COLO829 (cell line): ENCODE measurements around the gene EVPL.
"Not testable (repeated sequence)": the region's sequence is repeated elsewhere in the genome, so short reads cannot be mapped to it uniquely, and the experiment has no call there.

Source experiments
- DNase-seq: peaks from one replicate; pipeline ENCODE4 v3.0.0; 2012; ENCODE audit warnings: low spot score

The EVPL gene

DNA sequence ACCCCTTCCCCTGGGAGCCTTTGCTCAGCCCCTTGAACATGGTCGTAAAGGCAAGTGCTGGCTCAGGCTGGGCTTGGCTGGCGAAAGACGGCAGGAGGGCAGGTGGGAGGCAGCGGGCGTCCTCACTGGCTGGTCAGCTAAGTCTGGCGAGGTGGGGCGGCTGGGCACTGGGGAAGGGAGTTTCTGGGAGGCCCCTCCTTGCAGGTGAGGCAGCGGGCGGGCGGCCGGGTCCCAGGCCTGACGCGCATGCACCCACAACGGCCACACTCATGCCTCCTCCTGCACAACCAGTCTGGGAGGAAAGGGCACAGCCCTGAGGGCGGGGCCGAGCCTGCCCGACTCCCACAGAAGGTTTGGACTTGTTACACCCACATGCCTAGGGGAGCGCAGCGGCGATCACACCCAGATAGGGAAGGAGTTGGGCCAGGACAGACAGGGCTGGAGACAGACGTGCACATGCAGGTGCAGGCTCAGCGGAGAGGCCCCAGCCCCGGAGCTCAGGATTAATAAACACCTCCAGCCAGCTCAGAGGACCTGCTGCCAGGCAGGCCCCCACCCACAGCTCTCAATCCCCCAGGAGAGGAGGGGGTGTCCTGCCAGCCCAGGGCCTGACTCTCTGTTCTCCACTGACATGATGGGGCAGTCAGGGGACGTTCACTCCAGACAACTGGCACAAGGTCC, at the start of gene EVPL:
EVPL (minus strand) TSS at position 148 of the 681 bp plus-strand sequence; CDS start at position 40, 108 bp downstream.
- DNase-seq = no peak

DNA sequence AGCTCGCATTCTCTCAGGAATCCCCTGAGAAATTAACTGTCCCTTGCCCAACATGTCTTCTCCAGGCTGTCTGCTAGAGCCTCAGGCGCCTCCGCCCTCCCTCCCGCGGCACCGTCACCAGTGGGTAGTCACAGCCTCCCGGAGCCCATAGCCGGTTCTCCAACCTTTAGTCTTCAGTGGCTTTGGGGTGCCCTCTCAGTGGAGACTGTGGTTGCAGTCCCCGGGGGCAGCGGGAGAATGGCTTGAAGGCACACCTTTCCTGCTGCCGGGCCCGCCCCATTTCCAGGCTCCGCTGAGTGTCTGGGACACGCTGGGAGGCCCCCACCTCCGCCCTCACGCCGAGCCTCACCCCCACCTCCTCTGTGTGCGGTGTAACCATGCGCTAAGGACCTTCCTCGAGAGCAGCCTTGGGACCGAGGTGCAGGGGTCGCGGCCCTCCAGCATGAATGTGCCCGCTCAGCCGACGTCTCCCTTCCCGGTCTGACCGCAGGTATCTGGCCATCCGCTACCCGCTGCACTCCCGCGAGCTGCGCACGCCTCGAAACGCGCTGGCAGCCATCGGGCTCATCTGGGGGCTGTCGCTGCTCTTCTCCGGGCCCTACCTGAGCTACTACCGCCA, 49.1 kb upstream of the EVPL start:
- no peak for DNase-seq

DNA sequence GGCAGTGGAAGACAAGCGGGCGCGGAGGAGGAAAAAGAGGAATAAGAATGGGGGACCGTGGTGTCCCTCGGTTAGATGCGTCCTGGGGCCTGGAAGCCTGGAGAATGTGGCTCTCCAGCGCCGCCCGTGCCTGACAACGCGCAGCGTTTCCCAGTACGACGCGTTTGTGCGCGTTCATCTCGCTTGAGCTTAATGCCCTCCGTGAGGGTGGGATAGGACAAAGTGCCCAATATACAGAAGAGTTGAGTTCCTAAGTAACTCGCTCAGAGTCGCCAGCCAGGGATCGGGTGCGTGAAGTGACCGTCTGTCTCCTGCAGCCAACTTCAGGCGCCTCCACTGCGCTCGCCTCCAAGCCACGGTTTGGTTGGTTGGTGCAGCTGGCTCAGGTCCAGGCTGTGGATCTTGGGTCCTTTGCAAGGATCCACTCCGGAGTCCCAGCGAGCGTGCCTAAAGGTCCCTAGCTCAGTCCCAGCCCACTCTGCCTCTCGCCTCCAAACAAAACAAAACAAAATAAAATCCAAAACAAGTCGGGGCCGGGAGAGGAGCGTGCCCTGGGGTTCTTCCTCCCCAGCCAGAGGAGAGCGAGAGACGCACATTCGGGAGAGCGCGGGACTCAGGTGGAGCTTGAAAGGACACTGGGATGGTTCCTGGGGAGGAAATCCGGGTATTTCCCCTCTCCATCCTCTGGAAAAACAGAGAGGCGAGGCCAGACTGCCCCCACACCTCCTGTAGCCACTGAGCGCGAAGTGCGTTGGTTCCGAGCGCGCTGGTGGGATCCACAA, 48.4 kb upstream of the EVPL start:
- DNase-seq = no peak

- DNase-seq = no peak
Measured at GRCh38 chr17:76074390-76075363, 47.6 kb upstream of the EVPL start, which contains the start of gene GALR2. Gene GALR2, plus strand, starts transcription at chr17:76074781. Its CDS starts 103 bp downstream, at chr17:76074884.

DNA sequence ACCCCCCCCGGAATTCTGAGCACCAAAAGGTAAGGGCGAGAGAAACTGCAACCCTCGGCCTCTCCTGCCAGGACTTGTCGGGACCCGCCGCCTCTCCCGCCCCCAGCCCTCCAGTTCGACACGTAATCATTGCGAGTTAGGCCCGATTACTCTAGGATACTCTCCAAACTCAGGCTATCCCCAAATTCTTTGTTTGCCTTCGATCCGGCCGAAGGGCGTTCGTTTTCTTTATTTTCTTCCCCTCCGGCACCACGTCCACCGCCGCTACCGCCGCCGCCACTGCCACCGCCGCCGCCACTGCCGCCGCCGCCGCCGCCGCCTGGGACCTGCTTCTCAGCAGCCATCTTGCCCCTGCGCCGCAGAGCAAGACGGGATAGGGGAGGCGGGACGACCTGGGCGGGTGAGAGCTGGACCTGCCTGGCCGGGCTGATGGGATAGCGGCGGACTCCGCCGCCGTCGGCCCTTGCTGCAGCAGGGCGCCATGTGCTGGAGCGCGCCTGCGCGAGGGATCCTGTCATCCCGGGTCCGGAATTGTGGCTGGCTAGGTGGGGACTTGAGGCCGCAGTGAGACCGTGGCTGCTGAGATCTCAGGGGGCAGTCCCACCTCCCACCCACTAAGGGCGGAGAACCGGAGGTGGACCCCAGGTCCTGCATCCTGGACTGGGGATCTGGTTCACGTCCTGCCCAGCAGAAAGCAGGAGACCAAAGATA, 45.2 kb upstream of the EVPL start, which contains the start of gene SRP68:
SRP68 (minus strand) TSS at position 370 of the 711 bp plus-strand sequence; CDS start at position 344, 26 bp downstream.
- DNase-seq = peak; percentile 92

DNA sequence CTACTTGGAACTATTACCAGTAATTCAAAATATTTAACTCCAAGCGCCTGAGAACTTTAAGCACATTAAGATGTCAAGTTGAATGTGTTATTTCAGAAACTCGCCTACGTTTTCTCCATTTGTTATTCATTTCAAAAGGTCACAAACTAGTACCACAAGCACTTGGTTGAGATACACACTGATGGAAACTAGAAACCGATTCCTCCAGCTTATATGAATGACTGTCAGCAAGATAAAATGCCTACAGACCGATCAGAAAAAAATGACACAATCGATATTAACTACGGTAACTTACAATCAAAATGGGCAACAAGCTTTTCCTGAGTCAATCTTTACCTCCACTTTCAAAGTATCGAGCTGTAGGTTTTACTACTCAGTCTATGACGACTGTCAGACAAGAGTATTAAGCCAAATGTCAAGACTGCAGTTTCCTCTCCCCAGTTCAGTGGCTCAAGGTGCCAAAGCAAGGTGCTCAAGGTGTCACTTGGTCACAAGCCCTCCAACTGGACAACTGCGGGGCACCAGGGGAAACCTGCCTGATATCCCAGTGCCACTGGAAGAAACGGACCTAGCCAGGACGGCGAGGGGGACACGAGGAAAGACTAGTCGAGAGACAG, 44.5 kb upstream of the EVPL start:
- no peak for DNase-seq

DNA sequence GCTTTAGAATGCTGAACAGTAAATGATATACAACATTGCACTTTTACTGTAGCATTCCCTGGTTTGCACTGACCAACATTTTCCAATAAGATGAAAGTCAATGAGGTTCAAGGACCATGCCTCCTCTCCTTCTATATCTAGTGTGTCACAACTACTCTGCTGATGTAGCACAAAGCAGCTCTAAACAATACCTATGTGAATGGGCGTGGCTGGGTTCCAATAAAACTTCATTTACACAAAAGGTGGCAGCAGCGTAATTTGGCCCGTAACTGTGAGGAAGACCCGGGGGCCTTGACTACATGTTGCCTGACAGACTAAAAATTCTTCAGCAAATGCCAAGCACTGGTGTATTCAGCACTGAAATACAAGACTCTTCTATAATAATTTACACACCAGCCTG, 38.7 kb upstream of the EVPL start:
- no peak for DNase-seq

- no peak for DNase-seq
Measured at GRCh38 chr17:76063875-76064546, 36.9 kb upstream of the EVPL start.

DNA sequence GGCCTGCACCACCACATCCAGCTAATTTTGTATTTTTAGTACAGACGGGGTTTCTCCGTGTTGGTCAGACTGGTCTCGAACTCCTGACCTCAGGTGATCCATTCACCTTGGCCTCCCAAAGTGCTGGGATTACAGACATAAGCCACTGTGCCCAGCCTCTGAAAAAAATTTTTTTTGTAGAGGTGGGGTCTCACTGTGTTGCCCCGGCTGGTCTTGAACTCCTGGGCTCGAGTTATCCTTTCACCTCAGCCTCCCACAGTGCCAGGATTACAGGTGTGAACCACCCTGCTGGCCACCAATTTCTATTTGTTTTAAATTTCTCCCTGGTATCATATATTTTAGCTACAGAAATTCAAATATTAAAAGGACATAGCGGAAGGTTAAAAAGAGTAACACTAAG, 31.2 kb upstream of the EVPL start:
- DNase-seq = not testable (repeated sequence)

DNA sequence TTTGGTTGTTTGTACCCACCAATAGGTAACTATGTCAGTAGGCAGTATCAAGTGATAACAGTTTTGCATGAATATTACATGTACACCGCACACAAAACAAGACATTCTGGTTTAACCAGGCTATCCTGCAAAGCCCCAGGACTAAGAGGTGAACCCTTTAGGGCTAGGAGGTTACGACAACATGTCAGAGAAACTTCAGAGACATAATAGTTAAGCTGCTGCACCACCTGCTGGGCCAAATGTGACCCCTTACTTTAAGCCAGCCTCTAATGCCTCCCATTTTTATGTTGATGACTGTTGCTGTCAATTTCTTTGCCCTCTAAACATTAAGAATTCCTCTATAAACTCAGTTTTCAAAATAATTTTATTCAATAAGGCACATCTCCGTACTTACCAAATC, 29.8 kb upstream of the EVPL start:
- DNase-seq = no peak

DNA sequence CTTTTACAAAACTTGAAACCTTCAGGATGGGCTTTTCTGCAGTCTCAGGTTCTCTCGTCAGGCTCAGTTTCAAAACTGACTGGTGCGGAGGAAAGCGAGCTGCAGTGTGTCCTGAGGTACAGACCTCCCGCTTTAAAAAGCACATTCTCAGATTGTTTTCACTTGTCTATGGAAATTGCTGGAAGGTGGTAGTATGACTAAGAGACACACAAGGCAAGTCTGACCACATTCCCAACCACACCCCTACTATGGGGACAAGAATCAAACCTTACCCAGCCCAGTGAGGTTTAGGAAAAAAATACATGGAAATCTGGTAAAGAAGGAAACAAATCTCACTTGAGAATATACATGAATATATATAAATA, 27.0 kb upstream of the EVPL start:
- peak; percentile 42 for DNase-seq

GRCh38 chr17:76053246-76054111, 26.4 kb upstream of the EVPL start:
- DNase-seq = peak; percentile 82

GRCh38 chr17:76051561-76051960, 24.5 kb upstream of the EVPL start:
- no peak for DNase-seq

GRCh38 chr17:76050538-76051467, 23.7 kb upstream of the EVPL start:
- no peak for DNase-seq

DNA sequence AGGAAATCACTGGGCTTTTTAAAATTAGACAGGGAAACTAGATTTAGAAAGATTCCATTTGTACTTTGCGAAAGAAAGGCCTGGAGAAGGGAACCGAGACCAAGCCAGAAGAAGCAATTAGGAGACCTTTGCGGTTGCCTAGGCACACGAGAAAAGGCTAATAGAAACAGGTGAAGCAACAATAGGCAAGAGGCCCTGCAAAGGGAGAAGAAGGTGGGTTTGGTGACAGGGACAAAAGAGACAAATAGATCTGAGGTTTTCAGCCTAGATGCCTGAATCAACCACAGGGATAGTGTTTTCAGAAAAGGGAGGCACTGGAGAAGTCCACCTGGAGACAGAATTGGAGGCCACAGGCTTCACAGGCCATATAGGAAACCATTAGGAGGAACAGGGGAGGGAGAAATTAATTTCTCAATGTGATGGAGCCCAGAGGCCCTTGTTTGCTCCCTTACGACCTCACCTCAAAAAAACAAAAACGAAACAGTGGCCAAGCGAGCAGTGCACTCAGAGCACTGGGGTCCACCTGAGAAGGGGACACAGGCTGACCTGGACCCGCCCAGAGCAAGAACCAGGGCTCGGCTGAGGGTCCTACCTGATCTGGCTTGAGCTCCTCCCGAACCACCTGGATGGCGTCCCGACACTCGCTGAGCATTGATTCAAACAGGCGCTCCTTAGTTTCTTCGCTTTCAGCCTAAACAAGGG, 22.9 kb upstream of the EVPL start:
- no peak for DNase-seq

- no peak for DNase-seq
Measured at GRCh38 chr17:76049239-76049638, 22.1 kb upstream of the EVPL start.

DNA sequence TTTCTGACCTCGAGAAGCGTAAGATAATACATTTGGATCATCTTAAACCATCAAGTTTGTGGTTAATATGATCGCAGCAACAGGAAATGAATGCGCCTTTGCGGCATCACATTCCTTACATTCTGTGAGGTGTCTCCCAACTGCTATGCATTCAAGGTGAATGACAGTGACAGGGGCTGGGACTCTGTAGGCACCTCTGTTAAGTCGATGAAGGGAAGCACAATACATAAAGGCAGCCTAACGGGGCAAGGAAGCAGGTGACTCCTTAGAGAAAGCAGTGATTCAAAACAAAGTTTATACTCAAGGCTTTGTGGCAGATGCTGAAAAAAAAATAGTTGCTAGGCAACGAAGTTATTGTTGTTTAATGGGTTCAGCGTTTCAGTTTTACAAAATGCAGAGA, 21.6 kb upstream of the EVPL start:
- no peak for DNase-seq
